8988T (cell line): ENCODE measurements around the gene EEF1AKMT3.
"Not testable (repeated sequence)": the region's sequence is repeated elsewhere in the genome, so short reads cannot be mapped to it uniquely, and the experiment has no call there.

Experiments used
- DNase-seq: peaks from one replicate; pipeline ENCODE4 v3.0.0; 2011

EEF1AKMT3 gene

DNA sequence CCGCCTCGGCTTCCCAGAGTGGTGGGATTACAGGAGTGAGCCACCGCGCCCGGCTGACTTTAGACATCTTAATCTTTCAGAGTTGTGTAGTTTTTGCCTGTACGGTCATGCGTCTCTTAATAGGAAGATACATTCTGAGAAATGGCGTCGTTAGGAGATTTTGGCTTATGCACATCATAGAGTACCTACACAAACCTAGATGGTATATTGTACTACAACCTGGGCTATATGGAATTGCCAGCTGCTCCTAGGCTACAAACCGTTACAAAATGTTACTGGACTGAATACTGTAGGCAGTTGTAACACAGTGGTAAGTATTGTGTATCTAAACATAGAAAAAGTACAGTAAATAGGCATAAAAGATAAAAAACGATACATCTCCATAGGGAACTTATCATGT is 11.4 kb downstream of the EEF1AKMT3 start:
- no peak for DNase-seq

DNA sequence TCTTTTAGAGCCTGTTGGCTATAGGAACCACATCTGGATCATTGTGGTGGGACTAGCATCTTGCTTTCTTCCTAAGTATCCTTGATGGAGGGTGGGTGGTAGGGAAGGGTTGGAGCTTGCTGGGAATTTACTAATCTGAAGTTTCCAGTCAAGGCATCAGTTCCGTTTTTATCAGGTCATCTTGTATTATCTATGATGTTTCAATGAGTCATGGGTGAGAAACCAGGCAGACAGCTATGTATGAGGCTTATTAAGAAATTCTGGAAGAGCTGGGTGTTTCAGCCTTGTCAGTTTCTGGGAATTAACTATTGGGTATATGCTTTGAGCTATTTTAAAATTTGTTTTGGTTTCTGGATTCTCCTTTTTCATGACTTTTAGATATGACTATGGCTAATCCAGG is 21.5 kb downstream of the EEF1AKMT3 start:
- DNase-seq, result no peak

- DNase-seq, result no peak
These were observed 22.9 kb downstream of the EEF1AKMT3 start for GRCh38 chr12:57795354-57795753.

DNA sequence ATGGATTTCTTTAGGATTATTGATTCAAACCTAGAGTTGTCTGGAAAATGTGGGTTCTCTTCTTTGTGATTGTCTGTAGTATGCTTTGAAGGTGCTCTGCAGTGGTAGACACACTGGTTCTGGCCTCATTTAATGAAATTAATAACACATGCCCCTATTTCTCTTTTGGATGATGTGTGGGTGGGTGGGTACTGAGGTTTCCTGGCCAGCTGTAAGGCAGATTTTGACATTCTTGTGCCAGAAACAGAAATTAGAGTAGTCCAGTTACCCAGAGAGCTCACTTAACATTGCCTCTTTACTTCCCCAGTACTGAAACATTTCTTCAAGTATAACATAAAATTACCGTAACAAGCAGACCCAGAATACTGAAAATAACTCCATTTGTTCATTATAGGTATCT is 24.6 kb downstream of the EEF1AKMT3 start:
- no peak for DNase-seq

GRCh38 chr12:57797933-57798332 is 25.5 kb downstream of the EEF1AKMT3 start:
- no peak for DNase-seq

DNA sequence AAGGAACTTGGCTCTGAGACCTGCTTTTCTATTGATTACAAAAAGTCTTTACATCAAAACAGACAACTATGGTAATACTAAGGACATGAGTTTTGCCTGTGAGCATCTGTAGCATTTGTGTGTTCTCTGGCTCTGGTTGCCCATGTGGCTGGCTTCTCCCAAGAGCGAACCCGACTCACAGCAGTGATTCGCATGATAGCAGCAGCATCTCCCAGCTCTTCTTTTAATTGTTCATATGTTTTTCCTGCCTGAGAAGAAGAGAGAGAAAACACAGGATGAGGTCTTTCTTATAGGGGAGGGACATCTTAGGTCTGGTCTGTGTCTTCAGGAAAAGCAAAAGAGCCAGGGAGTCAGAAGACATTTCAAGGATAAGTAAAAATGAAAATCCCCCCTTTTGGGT is 28.6 kb downstream of the EEF1AKMT3 start:
- DNase-seq, result no peak

DNA sequence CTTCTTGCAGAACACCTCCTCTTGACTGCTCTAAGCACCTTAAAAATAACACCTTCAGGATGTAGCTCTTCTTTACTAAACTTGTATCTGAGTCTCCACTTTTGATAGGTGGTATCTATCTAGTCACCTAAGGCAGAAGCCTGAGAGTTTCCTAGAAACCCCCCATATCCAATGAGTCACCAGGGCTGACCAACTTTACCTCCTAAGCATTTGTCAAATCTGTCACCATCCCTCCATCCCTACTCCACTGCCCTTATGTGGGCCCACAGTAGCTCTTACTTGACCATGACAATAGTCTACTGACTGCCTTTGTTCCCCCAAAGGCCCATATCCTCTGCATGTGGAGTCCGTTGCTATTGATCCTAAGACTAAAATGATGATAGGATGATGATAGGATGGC is 30.2 kb downstream of the EEF1AKMT3 start:
- DNase-seq, result no peak

DNA sequence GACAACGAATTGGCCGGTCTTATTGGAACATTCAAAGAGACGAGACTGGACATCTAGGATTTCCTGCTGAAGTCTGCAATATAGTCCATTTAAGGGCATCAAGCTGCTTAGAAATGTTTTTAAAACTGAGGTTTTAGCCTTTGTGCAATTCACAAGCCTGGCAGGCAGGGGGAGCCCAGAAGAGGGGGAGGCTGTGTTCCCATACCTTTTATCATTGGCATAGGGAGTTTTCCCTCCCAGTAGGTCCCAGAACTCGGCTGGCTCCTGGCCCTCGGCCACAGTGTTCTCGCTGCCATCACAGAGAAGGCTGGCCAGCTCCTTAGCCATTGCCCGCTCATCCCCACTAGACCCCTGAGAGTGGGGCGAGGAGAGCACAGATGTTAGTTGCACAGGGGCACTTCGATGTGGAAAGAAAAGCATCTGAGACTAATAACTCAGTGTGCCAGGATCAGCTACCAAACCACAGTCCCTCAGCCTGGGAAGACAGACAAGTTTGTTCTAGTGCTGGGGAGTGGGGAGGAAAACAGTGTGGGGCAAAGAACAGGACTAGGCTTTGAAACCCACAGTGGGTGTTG is 31.0 kb downstream of the EEF1AKMT3 start:
- DNase-seq, result no peak

DNA sequence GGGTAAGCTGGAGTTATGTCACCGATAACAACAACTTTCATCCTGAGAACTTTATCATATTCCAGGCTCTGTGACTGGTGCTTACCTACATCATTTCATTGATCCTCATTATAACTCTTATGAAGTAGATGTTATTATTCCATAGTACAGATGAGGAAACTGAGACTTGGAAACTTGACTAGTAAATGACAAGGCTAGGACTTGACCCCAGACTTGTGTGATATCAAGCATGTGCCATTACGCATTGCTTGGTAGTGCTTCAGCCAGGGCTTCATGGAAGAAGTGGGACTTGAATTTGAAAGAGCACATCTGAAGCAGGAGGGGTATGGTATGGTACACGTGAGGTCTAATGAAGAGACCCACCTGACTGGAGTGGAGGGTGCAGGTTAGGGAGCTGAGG is 34.3 kb downstream of the EEF1AKMT3 start:
- no peak for DNase-seq

- no peak for DNase-seq
These were observed 34.9 kb downstream of the EEF1AKMT3 start for GRCh38 chr12:57807285-57807684.

DNA sequence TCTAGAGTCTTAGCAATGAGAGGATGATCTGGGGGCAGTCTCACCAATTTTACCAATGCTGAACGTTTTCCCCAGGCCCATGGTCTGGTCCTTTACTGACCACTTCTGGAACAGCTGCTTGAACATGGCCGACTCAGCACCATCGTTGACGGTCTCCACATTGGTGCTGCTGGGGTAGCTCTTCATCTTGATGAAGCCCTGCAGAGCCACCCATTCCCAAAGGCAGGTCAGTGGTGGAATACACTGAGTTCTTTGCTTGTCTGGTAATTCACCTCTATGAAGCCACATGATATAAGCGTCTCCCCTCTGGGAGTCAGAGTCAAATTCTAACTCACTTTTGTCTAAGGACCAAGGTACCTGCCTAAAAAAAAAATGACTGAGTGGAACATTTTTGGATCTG is 35.9 kb downstream of the EEF1AKMT3 start:
- no peak for DNase-seq

DNA sequence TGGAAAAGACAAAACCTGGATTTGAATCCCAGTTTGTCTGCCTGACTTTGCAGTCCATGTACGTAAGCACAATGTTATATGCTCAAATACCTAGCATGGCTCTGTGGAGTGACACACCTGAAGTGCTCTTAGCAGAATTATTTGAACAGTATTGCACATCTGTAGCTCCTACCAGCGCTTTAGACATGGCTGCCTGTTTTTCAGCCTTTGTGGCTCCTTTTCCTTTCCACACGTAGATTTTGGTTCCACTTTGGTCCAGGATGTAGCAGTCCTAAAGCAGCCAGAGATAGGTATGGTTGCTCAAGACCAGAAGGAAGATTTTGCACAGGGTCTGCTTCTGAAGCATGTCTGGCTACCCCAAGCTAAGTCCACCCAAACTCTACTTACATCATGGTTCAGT is 37.0 kb downstream of the EEF1AKMT3 start:
- DNase-seq, result no peak

DNA sequence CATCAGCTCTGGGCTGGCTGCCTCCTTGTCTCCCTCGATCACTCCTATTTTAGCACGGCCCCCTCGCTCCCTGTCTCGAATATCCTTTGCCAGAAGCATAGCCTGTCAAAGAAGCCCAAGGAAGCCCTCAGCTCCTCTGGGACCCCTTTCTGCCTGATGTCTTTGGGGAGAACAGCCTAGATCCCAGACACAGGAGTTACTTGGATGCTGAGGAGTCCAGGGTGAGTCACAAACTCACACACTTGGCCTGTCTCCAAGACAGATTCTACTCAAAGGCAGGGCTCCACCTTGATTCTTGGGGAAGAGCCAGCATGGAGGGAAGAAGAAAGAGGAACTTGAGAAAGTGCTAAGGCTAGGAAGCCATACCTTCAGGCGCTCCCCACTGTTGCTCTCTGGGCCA is 38.0 kb downstream of the EEF1AKMT3 start:
- DNase-seq, result no peak

DNA sequence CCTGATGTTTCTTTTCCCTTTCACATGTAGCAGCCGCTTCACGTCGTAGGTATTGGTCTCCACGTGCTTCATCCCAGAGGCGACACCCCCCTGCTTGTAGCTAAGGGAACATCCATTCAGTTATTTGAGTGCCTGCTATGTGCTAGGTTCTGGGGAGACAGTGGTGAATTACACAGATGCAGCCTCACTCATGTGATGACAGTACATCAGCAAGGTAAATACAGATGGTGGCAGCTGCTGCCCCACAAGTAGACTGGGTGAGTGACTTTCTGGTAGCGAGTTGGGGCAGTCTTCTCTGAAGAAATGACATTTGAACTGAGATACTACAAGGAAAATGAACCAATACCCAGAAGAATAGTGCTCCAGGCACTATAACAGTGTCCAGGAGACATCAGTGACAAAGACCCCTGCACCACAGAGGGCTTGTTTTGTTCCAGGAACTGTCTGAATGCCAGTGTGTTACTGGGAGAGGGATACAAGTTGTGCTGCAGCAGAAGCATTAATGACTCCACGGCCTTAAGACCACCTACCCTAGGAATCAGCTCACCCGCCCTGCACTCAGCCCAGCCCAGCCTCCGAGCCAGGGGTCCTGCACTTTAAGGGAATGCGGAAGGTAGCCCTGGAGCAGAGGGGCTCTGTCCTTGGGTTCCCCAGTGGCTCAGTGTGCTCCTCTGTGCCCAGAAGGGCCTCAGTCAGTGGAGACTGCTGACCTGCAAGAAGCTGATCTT is 38.8 kb downstream of the EEF1AKMT3 start:
- no peak for DNase-seq

DNA sequence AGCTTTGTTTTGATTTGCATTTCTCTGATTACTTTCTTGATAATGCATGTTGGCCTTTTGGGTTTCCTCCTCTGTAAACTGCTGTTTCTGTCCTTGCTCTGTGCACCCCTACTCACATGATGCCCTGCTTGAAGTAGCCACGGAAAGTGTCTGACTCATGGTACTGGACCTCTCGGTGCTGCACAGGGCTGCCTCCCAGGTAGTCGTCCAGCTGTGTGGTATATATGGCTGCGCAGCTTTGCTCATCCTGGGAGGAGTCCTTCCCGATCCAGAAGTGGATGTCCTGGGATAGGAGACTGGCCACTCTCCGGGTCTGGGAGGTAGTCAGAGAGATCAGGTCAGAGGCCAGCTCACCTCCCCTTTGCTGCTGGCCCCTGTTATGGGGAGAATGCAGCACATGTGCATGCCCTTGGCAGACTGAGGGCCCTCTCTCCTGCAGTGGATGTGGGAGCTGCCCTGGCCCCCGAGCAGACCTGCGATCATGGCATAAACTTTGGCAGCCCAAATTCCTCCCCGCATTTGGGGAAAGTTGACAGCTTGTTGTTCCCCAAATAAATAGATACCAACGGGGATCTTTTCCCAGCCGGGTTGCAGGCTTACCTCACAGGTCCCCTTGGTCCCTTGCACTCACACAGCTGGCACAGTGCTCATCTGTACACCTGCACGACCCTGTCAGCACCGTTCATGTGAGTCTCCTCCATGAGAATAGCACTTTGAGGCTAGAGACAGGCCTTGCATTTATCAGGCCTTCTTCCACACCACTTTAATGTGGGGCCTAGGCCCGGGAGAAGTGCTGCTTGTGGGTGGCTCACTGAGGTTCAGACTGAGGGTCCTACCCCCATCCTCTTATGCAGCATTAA is 40.9 kb downstream of the EEF1AKMT3 start:
- DNase-seq, result no peak

GRCh38 chr12:57813971-57814772 is 41.8 kb downstream of the EEF1AKMT3 start:
- DNase-seq, result no peak

DNA sequence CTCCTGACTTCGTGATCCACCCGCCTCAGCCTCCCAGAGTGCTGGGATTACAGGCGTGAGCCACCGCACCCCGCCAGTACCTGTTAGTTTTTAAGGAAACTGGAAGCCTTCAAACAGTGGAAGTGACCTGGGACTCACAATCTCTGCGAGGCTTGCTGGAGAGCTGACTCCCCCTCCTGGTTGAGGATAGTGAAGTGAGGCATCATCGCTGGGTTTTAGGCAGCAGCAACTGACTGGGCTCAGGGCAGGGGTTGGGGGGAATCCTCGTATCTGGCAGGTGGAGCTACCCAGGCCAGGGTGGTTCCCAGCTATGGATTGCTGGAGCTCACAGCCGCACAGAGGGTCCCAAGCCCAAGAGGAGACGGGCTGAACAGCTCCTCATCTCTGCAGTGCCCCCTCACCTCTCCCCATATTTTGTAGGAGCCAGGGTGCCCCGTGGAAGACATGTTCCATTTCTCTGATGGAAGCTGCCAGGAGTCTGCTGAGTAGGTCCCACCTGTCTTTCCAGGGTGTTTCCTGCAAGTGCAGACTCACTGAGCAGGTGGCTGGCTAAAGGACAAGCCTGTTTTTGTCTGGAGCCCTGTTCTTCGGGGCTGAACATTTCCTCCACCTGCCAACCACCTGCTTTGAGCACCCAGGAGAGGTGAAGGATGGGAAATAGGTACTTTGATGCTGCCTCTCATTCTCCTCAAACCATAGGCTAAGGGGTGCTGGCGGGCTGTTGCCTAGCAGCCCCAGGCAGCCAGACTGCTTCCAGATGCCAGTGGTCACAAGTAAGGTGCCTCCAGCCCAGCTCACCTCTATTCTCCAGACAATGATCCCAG is 43.0 kb downstream of the EEF1AKMT3 start:
- no peak for DNase-seq

DNA sequence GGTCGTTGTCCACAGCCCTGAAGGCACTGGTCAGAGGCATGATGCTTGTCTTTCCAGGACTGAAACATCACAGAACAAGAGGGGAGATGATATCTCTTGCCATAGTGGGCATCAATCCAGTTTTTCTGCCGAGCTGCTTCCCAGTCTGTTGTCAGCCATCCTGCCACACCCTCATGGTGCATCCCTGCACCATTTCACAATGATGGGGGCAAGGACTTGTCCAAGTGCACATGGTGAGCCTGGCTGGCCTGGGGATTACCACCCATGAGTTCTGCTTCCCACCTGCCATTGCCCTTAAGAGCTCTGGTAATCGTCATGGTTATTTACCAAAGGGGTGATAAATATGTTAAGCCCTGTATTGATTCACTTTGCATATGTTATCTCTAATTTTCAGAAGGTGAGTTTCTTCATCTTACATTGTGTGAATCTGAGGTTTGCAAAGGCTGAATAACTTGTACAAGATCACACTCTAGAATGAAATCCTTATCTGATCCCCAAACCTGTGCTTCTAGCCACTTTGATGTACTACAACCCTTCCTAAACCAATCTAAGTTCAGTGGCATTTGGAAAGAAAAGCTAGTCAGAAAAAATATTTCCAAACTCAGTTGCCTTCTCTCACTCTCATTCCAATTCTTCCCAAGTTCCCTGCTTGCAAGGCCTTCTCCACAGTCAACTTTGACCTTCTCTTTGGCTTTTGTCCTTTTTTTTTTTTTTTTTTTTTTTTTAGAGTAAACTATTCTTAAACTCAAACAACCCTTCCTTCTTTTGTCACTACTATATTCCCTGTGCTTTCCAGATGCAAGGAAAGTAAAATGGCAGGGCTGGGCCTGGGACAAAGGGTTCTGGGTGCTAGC is 43.8 kb downstream of the EEF1AKMT3 start:
- DNase-seq, result no peak

- no peak for DNase-seq
These were observed 44.4 kb downstream of the EEF1AKMT3 start for GRCh38 chr12:57816855-57817151.

DNA sequence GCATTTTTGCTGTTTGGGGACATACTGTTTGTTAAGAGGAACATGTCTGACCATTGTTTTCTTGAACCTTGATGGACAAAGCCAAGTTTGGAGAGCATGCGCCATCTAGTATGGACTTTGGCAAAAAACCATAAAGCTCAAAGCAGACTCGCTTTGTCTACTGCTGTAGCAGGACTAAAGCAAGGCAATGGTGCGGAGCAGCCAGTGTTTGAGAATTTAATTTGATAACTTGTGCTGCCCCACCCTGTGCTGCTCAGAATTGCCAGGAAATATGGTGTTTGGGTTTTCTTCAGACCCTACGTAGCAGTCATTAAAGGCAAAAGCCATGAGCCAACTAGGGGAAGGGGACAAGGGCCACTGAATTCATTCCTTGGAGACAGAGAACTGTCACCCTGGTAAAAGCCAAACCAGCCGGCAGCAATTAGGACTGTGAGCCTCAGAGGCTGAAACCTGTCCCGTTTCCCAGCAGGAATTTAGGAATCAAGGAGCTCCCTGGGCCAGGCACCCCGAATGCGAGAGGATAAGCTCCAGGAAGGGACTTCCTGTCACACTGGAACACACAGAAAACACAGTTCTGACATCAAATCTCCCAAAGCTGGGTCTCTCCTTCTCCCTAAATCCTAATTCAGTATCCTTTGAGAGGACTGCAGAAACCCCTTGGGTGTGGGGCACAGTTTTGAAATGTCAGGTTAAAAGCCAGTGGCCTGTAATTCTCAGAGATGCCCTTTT is 45.0 kb downstream of the EEF1AKMT3 start:
- no peak for DNase-seq

DNA sequence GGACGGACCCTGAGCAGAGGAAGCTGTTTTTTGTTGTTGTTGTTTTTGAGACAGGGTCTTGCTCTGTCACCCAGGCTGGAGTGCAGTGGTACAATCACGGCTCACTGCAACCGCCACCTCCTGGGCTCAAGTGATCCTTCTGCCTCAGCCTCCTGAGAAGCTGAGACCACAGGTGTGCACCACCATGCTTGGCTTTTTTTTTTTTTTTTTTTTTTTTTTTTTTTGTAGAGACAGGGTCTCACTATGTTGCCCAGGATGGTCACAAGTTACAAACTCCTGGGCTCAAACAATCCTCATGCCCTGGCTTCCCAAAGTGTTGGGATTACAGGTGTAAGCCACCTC is 45.5 kb downstream of the EEF1AKMT3 start:
- not testable (repeated sequence) for DNase-seq
